SH-SY5Y (cell line): ENCODE data around the gene C2orf76.

Experiments used
- GATA2 ChIP-seq: IDR thresholded peaks from 2 replicates; pipeline ENCODE4 v1.6.1; 2011; ENCODE audit warnings: mild to moderate bottlenecking, low read depth, low read length
- GATA3 ChIP-seq: IDR thresholded peaks from 2 replicates; pipeline ENCODE4 v1.6.1; 2011; ENCODE audit warnings: low read depth, mild to moderate bottlenecking, low read length, moderate library complexity

DNA sequence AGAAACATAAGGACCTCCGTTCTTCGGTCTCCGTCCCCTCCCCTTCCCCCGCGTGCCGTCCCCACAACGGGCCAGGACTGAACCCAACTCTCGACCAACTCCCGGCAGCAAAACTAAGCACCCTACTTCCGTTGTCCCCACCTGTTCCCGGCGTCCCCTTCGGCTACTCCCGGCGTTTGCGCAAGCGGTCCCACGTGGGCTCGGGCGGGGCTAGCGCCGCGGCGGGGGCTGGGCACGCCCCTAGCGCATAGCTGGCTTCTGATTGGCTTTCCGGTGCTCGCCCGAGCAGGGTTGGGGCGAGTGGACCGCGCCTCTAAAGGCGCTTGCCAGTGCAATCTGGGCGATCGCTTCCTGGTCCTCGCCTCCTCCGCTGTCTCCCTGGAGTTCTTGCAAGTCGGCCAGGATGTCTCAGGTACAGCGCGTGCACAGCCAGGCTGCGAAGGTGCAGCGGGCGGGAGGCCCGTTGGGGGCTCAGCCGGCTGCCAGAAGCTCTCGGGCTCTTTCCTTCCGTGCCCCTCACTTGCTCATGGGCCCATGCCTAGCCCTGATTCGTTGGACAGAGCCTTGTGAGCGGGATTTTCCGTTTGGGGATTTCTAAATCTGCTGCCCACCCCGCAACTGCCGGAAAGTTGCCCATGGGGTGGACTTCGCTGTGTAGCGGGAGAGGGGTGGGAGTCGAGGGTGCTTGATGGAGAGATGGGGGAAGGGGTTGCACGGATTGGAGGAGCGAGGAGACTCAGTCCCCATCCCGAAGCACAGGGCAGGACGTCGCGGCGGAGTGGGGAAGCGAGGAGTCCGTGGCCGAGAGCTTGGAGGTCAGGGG lies at the start of gene C2orf76, which contains the start of gene DBI:
- TF ChIP-seq GATA3 (no peak), GATA2 (peak; percentile 74)
